GM12873 (cell line): Measurements from ENCODE around the gene SMDT1.

ENCODE experiments used
- CTCF ChIP-seq: IDR thresholded peaks from 2 replicates; pipeline ENCODE4 v1.5.1; 2012; ENCODE audit warnings: low read depth, mild to moderate bottlenecking, moderate library complexity, low read length, control low read depth; ENCODE audit not compliant: insufficient read depth; ENCODE audit errors: missing control alignments

Gene SMDT1

GRCh38 chr22:42101199-42101598 lies 21.7 kb downstream of the SMDT1 start:
- no peak for TF ChIP-seq CTCF

- no peak for TF ChIP-seq CTCF
Measured at GRCh38 chr22:42108848-42109247, 29.3 kb downstream of the SMDT1 start.

GRCh38 chr22:42111798-42112197 lies 32.3 kb downstream of the SMDT1 start:
- TF ChIP-seq CTCF, result no peak

GRCh38 chr22:42112793-42113192 lies 33.3 kb downstream of the SMDT1 start:
- TF ChIP-seq CTCF, result peak; percentile 37

GRCh38 chr22:42114721-42115120 lies 35.2 kb downstream of the SMDT1 start:
- TF ChIP-seq CTCF, result peak; percentile 37

GRCh38 chr22:42116848-42117424 lies 37.4 kb downstream of the SMDT1 start:
- TF ChIP-seq CTCF, result no peak

GRCh38 chr22:42127606-42128005 lies 48.1 kb downstream of the SMDT1 start:
- no peak for TF ChIP-seq CTCF
